Spleen (tissue), 11 donors: ENCODE measurements around the gene LRRD1. TPM values are rescaled to one million over a fixed set of nuclear protein-coding genes. Genes with fewer than 3 reads are reported as not detected.

Experiments used
- DNase-seq: peaks from one replicate; pipeline ENCODE4 v3.0.0-alpha.2; 2020
- H3K27ac ChIP-seq, 8 donors: fragments of 200-600 bp; sonication (generic) in 7 of 8; 1 replicate in 4 of 8; 2 replicates in 4 of 8; pipeline versions ENCODE4 v1.5.0 to v1.8.0; 2016 to 2021; ENCODE audit warnings: inconsistent platforms in 4 of 8, mild to moderate bottlenecking in 4 of 8, moderate library complexity in 1 of 8
- H3K27me3 ChIP-seq, 7 donors: fragments of 200-600 bp; sonication (generic) in 6 of 7; replicated peaks in 1 of 7; 1 replicate in 4 of 7; 2 replicates in 3 of 7; pipeline versions ENCODE4 v1.5.0 to v1.8.0; 2016 to 2021; ENCODE audit warnings: inconsistent platforms in 3 of 7, mild to moderate bottlenecking in 1 of 7
- H3K36me3 ChIP-seq, 6 donors: fragments of 200-600 bp; sonication (generic) in 5 of 6; 1 replicate in 4 of 6; 2 replicates in 2 of 6; pipeline versions ENCODE4 v1.5.0 to v1.8.0; 2016 to 2021; ENCODE audit warnings: inconsistent platforms in 2 of 6
- H3K4me1 ChIP-seq, 6 donors: fragments of 200-600 bp; sonication (generic) in 5 of 6; 1 replicate in 3 of 6; 2 replicates in 3 of 6; pipeline versions ENCODE4 v1.5.0 to v1.8.0; 2016 to 2021; ENCODE audit warnings: inconsistent platforms in 3 of 6
- H3K4me3 ChIP-seq, 8 donors: fragments of 200-600 bp; sonication (generic) in 7 of 8; 1 replicate in 4 of 8; 2 replicates in 4 of 8; pipeline versions ENCODE4 v1.5.0 to v1.8.0; 2016 to 2021; ENCODE audit warnings: inconsistent platforms in 4 of 8, mild to moderate bottlenecking in 4 of 8, moderate library complexity in 2 of 8
- H3K9me3 ChIP-seq, 8 donors: fragments of 200-600 bp; sonication (generic) in 7 of 8; 1 replicate in 4 of 8; 2 replicates in 4 of 8; pipeline versions ENCODE4 v1.5.0 to v1.8.0; 2016 to 2021; ENCODE audit warnings: inconsistent platforms in 4 of 8
- POLR2A ChIP-seq, 3 donors: fragments of 450-650 bp; IDR thresholded peaks; one replicate each; pipeline ENCODE4 v1.5.1; 2017; ENCODE audit warnings: antibody characterized with exemption in 3 of 3, mild to moderate bottlenecking in 1 of 3
- POLR2AphosphoS5 ChIP-seq, 3 donors: sonication (generic); formaldehyde crosslinking; IDR thresholded peaks; one replicate each; pipeline ENCODE4 v1.5.1; 2017; ENCODE audit warnings: antibody characterized with exemption in 3 of 3
- WGBS, 5 donors: extraction: QIAGEN DNeasy Blood & Tissue Kit in 3 of 5; methylation state at CpG; one replicate each; pipeline versions ENCODE4 v1.1.5 to v1.1.7; 2013 to 2018; 5-methylcytosine and 5-hydroxymethylcytosine counted together
- intact Hi-C: fragments of 100-400 bp; cut with DNase I; formaldehyde crosslinking; loops from one replicate; pipeline ENCODE4 v1.15.0; 2023; ENCODE audit warnings: low total_unique reads
- polyA plus RNA-seq, 3 donors: library from polyadenylated mRNA; stranded (reverse); fragments of 200-250 nt; gene quantifications; one replicate each; pipeline ENCODE4 v1.2.1, GENCODE V29; 2013
- total RNA-seq, 7 donors: library from RNA; depleted of rRNA in 3 of 7; stranded (reverse); fragments of >200 nt in 3 of 7; fragmentation: NEBNext Ultra II Directional in 4 of 7; extraction: Animal tissue kit (Norgen Biotek cat#: 25700) in 4 of 7; gene quantifications; one replicate each; pipeline versions ENCODE4 v1.1.0 to v1.2.1, GENCODE V29; 2016 to 2021
- TF ChIP-seq, protein P1 (sequence below), 11 experiments: fragments of 200-600 bp in 7 of 11; fragments of 450-650 bp in 4 of 11; sonication (generic) in 4 of 11; IDR thresholded peaks in 8 of 11; conservative IDR thresholded peaks in 3 of 11; 1 replicate in 7 of 11; 2 replicates in 4 of 11; pipeline versions ENCODE4 v1.4.0 to v1.8.0; 2016 to 2021; ENCODE audit warnings: antibody characterized with exemption in 11 of 11, inconsistent platforms in 4 of 11, mild to moderate bottlenecking in 1 of 11
- donor health status: healthy with polysubstance abuse.
- donor health status: DM: no; HTN: no; CAD: no; lungs with moderate emphysema.
- donor health status: DM: no; HTN: no; CAD: no.
- donor health status: Bipolar disorder and iron deficiency.
- donor health status: healthy.
- donor health status: DM: no; HTN: no; CAD: no.
- donor health status: DM: yes; HTN: yes; CAD: no.

LRRD1 gene
- total and polyA plus RNA-seq, 10 donors, result 0.09 to 0.34 (median 0.25) TPM; not detected in 6

GRCh38 chr7:92119213-92119759, 59.7 kb downstream of the LRRD1 start:
- peaks cover 0 to 96% (median 36%) of the 10 kb centered on the region in 6 donors for H3K36me3 ChIP-seq
- no peaks in the 10 kb centered on the region for H3K27me3 ChIP-seq
- H3K4me3 ChIP-seq, result no peak overlapping the region
- H3K4me1 ChIP-seq, result no peaks in the 10 kb centered on the region
- intact Hi-C loops, result no loop called here
- DNase-seq, result no peak
- TF ChIP-seq POLR2AphosphoS5 (IDR thresholded peaks at IDR 0.05), result no peak
- TF ChIP-seq, protein P1, sequence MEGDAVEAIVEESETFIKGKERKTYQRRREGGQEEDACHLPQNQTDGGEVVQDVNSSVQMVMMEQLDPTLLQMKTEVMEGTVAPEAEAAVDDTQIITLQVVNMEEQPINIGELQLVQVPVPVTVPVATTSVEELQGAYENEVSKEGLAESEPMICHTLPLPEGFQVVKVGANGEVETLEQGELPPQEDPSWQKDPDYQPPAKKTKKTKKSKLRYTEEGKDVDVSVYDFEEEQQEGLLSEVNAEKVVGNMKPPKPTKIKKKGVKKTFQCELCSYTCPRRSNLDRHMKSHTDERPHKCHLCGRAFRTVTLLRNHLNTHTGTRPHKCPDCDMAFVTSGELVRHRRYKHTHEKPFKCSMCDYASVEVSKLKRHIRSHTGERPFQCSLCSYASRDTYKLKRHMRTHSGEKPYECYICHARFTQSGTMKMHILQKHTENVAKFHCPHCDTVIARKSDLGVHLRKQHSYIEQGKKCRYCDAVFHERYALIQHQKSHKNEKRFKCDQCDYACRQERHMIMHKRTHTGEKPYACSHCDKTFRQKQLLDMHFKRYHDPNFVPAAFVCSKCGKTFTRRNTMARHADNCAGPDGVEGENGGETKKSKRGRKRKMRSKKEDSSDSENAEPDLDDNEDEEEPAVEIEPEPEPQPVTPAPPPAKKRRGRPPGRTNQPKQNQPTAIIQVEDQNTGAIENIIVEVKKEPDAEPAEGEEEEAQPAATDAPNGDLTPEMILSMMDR (IDR thresholded peaks at IDR 0.05 in 8 of 11, conservative IDR thresholded peaks at IDR 0.05 in 3 of 11), result no peak
- no peak for TF ChIP-seq POLR2A (IDR thresholded peaks at IDR 0.05)
- WGBS, 5 donors, result 90 to 100% (median 94%) methylated on average over 1 of the region's 1 CpG
- H3K27ac ChIP-seq, result no peak overlapping the region
- H3K9me3 ChIP-seq, result no peaks in the 10 kb centered on the region

DNA sequence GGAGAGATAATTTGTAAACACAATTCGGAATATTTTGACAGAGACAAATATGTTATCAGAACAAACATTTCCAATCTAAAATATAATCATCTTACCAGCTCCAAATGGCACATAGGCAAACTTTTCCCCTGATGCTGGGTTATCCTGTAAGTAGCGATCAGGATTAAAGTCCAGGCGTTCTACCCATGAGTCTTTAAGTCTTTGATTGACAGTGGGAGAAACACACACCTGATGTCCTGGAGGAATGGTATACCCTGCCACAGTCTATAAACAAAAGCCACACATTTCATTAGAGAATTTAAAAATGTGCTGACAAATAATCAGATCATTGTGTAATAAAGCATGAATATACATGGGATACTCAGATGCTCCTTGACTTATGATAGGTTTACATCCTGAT, 62.0 kb downstream of the LRRD1 start:
- Histone ChIP-seq H3K27ac (no peak overlapping the region), H3K4me1 (no peaks in the 10 kb centered on the region), H3K9me3 (no peaks in the 10 kb centered on the region), H3K4me3 (no peak overlapping the region), H3K36me3 (peaks cover 0 to 91% (median 20%) of the 10 kb centered on the region in 6 donors), H3K27me3 (no peaks in the 10 kb centered on the region)
- no peak for DNase-seq
- intact Hi-C loops, result no loop called here
- TF ChIP-seq, protein P1 (IDR thresholded peaks at IDR 0.05 in 8 of 11, conservative IDR thresholded peaks at IDR 0.05 in 3 of 11), result no peak
- TF ChIP-seq POLR2AphosphoS5 (IDR thresholded peaks at IDR 0.05) (no peak), POLR2A (IDR thresholded peaks at IDR 0.05) (no peak)
- 94 to 97% (median 96%) methylated on average over 3 of the region's 3 CpGs for WGBS, 5 donors

- peaks cover 0 to 91% (median 26%) of the 10 kb centered on the region in 6 donors for H3K36me3 ChIP-seq
- no peak overlapping the region for H3K27ac ChIP-seq
- H3K9me3 ChIP-seq, result no peaks in the 10 kb centered on the region
- TF ChIP-seq POLR2A (IDR thresholded peaks at IDR 0.05) (no peak), POLR2AphosphoS5 (IDR thresholded peaks at IDR 0.05) (no peak)
- TF ChIP-seq, protein P1 (IDR thresholded peaks at IDR 0.05 in 8 of 11, conservative IDR thresholded peaks at IDR 0.05 in 3 of 11), result no peak
- H3K4me3 ChIP-seq, result no peak overlapping the region
- WGBS, 5 donors, result 94 to 99% (median 97%) methylated on average over 5 of the region's 5 CpGs
- intact Hi-C loops, result no loop called here
- no peaks in the 10 kb centered on the region for H3K4me1 ChIP-seq
- DNase-seq, result no peak
- H3K27me3 ChIP-seq, result no peaks in the 10 kb centered on the region
Observed at GRCh38 chr7:92115821-92116220, 63.1 kb downstream of the LRRD1 start.

GRCh38 chr7:92110857-92111256, 68.1 kb downstream of the LRRD1 start:
- H3K4me3 ChIP-seq, result no peak overlapping the region
- 93 to 99% (median 97%) methylated on average over 2 of the region's 2 CpGs for WGBS, 5 donors
- no peaks in the 10 kb centered on the region for H3K27me3 ChIP-seq
- DNase-seq, result no peak
- H3K4me1 ChIP-seq, result no peaks in the 10 kb centered on the region
- TF ChIP-seq POLR2A (IDR thresholded peaks at IDR 0.05) (no peak), POLR2AphosphoS5 (IDR thresholded peaks at IDR 0.05) (no peak)
- TF ChIP-seq, protein P1 (IDR thresholded peaks at IDR 0.05 in 8 of 11, conservative IDR thresholded peaks at IDR 0.05 in 3 of 11), result no peak
- no peaks in the 10 kb centered on the region for H3K9me3 ChIP-seq
- intact Hi-C loops, result no loop called here
- H3K27ac ChIP-seq, result no peak overlapping the region
- H3K36me3 ChIP-seq, result peaks cover 0 to 94% (median 43%) of the 10 kb centered on the region in 6 donors
